Measurements from ENCODE around the gene SKIC3.

- no peak for TF ChIP-seq CTCF (conservative IDR thresholded peaks at IDR 0.05; ENCODE audit: low read depth in 2 of 2)
- TF ChIP-seq EZH2 (IDR thresholded peaks at IDR 0.05; ENCODE audit: low read depth, unreplicated experiment) = no peak
- TF ChIP-seq ETS1 (IDR thresholded peaks at IDR 0.05) = no peak
- no peak for TF ChIP-seq REST (IDR thresholded peaks at IDR 0.05; ENCODE audit: unreplicated experiment)
- TF ChIP-seq NANOG (IDR thresholded peaks at IDR 0.05; ENCODE audit: borderline replicate concordance) = no peak
- TF ChIP-seq POLR2AphosphoS5 (IDR thresholded peaks at IDR 0.05; ENCODE audit: low read depth) = no peak
- no peak for TF ChIP-seq JUNB (IDR thresholded peaks at IDR 0.05; ENCODE audit: unreplicated experiment)
- TF ChIP-seq CREB1 (CRISPR knock-in tag; IDR thresholded peaks at IDR 0.05; ENCODE audit: low read depth) = no peak
- TF ChIP-seq EZH2phosphoT487 (IDR thresholded peaks at IDR 0.05; ENCODE audit: unreplicated experiment) = no peak
- TF ChIP-seq STAT1 (IDR thresholded peaks at IDR 0.05; ENCODE audit: unreplicated experiment) = no peak
- TF ChIP-seq ZNF462 (CRISPR knock-in tag; IDR thresholded peaks at IDR 0.05) = no peak
- TF ChIP-seq ZNF114 (CRISPR knock-in tag; IDR thresholded peaks at IDR 0.05) = no peak
- TF ChIP-seq ZNF331 (CRISPR knock-in tag; IDR thresholded peaks at IDR 0.05; ENCODE audit: low read depth) = no peak
Observed at GRCh38 chr5:95564450-95564849, 9.7 kb upstream of the SKIC3 start.

All from GM23338 (cell line).